Stomach (tissue), 4 donors: ENCODE results near the gene ACSL5.

ENCODE experiments used
- EP300 ChIP-seq: sonication (generic); formaldehyde crosslinking; IDR thresholded peaks from one replicate; pipeline ENCODE4 v1.6.1; 2017; ENCODE audit warnings: antibody characterized with exemption
- POLR2A ChIP-seq, 4 donors: fragments of 450-650 bp; IDR thresholded peaks; one replicate each; pipeline ENCODE4 v1.6.1; 2016; ENCODE audit warnings: antibody characterized with exemption in 4 of 4, control low read depth in 2 of 4, mild to moderate bottlenecking in 1 of 4, moderate library complexity in 1 of 4
- TF ChIP-seq, protein P1 (sequence below), 7 experiments: fragments of 450-650 bp in 4 of 7; fragments of 200-600 bp in 3 of 7; sonication (generic) in 3 of 7; IDR thresholded peaks; one replicate each; pipeline ENCODE4 v1.5.1; 2016 to 2019; ENCODE audit warnings: antibody characterized with exemption in 7 of 7, control low read depth in 2 of 7, mild to moderate bottlenecking in 1 of 7

DNA sequence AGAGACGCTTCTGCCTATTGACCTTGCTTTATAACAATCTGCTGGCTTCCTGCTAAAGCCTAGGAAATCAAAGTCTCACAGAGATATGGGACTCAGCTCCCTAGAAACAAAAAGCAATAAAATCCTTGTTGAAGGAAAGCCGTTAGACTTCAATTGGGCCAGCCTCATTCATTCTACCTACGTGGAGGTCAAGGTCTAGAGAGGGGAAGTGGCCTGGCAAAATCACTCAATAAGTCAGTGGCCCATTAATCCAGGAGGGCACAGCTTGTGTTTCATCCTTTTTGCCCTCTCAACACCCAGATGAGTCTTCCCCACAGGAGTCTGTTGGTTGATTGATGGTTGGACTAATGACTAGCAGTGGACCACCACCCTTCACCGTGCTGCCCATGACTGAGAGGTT is 40.5 kb upstream of the ACSL5 start:
- TF ChIP-seq, protein P1, sequence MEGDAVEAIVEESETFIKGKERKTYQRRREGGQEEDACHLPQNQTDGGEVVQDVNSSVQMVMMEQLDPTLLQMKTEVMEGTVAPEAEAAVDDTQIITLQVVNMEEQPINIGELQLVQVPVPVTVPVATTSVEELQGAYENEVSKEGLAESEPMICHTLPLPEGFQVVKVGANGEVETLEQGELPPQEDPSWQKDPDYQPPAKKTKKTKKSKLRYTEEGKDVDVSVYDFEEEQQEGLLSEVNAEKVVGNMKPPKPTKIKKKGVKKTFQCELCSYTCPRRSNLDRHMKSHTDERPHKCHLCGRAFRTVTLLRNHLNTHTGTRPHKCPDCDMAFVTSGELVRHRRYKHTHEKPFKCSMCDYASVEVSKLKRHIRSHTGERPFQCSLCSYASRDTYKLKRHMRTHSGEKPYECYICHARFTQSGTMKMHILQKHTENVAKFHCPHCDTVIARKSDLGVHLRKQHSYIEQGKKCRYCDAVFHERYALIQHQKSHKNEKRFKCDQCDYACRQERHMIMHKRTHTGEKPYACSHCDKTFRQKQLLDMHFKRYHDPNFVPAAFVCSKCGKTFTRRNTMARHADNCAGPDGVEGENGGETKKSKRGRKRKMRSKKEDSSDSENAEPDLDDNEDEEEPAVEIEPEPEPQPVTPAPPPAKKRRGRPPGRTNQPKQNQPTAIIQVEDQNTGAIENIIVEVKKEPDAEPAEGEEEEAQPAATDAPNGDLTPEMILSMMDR (IDR thresholded peaks at IDR 0.05) = no peak
- no peak for TF ChIP-seq EP300
- no peak for TF ChIP-seq POLR2A (IDR thresholded peaks at IDR 0.05)
